8988T (cell line): ENCODE data around the gene TAF4B.

Experiments
- DNase-seq: peaks from one replicate; pipeline ENCODE4 v3.0.0; 2011

TAF4B gene

GRCh38 chr18:26386441-26386840 is 160.2 kb downstream of the TAF4B start:
- no peak for DNase-seq

GRCh38 chr18:26394047-26394654 is 167.9 kb downstream of the TAF4B start:
- DNase-seq: no peak

GRCh38 chr18:26397019-26397418 is 170.8 kb downstream of the TAF4B start:
- no peak for DNase-seq

- no peak for DNase-seq
These were observed 177.2 kb downstream of the TAF4B start for GRCh38 chr18:26403491-26403890.

- peak; percentile 43 for DNase-seq
These were observed 179.1 kb downstream of the TAF4B start for GRCh38 chr18:26405190-26405801.

- DNase-seq: no peak
These were observed 180.1 kb downstream of the TAF4B start for GRCh38 chr18:26406324-26406723.

- no peak for DNase-seq
These were observed 180.7 kb downstream of the TAF4B start for GRCh38 chr18:26406854-26407517.

- no peak for DNase-seq
These were observed 181.7 kb downstream of the TAF4B start for GRCh38 chr18:26407736-26408601.

GRCh38 chr18:26409091-26409490 is 182.8 kb downstream of the TAF4B start:
- DNase-seq: no peak

- DNase-seq: no peak
These were observed 188.7 kb downstream of the TAF4B start for GRCh38 chr18:26414901-26415440.

GRCh38 chr18:26415631-26416030 is 189.4 kb downstream of the TAF4B start:
- no peak for DNase-seq

- no peak for DNase-seq
These were observed 190.5 kb downstream of the TAF4B start for GRCh38 chr18:26416652-26417150.

- no peak for DNase-seq
These were observed 190.9 kb downstream of the TAF4B start for GRCh38 chr18:26417190-26417589.

GRCh38 chr18:26418225-26418624 is 192.0 kb downstream of the TAF4B start:
- DNase-seq: no peak

- no peak for DNase-seq
These were observed 193.5 kb downstream of the TAF4B start for GRCh38 chr18:26419746-26420145.

- no peak for DNase-seq
These were observed 195.3 kb downstream of the TAF4B start for GRCh38 chr18:26421503-26421902.

GRCh38 chr18:26421931-26422330 is 195.7 kb downstream of the TAF4B start:
- DNase-seq: no peak

GRCh38 chr18:26422472-26423162 is 196.4 kb downstream of the TAF4B start:
- DNase-seq: no peak

GRCh38 chr18:26424428-26425147 is 198.3 kb downstream of the TAF4B start:
- DNase-seq: no peak

- no peak for DNase-seq
These were observed 198.9 kb downstream of the TAF4B start for GRCh38 chr18:26425148-26425531.

GRCh38 chr18:26429535-26430226 is 203.4 kb downstream of the TAF4B start:
- no peak for DNase-seq
